K562 (cell line): ENCODE data around the gene RNF4. TPM values are rescaled to one million over a fixed set of nuclear protein-coding genes. Genes with fewer than 3 reads are reported as not detected.

Experiments
- ATAC-seq: fragments of 200-7000 bp; cut with Tn5 transposase; 3 replicates; pipeline ENCODE4 v1.9.1; 2020; ENCODE audit warnings: moderate library complexity
- BruUV-seq: library from RNA; stranded (reverse); fragments of 400-500 nt; replicated peaks from 2 replicates; lab custom pipeline; 2021; lab: Mats Ljungman, UMichigan
- CTCF ChIA-PET: fragments of 300-600 bp; formaldehyde crosslinking; extraction: SDS; loops from one replicate; lab custom pipeline; 2021; ENCODE audit warnings: low intra/inter-chr PET ratio; lab: Yijun Ruan, JAX
- POLR2A ChIA-PET: fragments of 300-600, 350-650 bp; sonication (Branson Sonifier 250); formaldehyde crosslinking; extraction: SDS; loops from one replicate; lab custom pipeline; 2021; ENCODE audit warnings: antibody characterized with exemption, inconsistent platforms; lab: Yijun Ruan, JAX
- DNase-seq, 4 experiments: peaks; one replicate each; pipeline versions ENCODE4 v3.0.0 to v3.0.0-alpha.2; 2011 to 2018; ENCODE audit warnings: low spot score in 3 of 4, mixed read lengths in 3 of 4; ENCODE audit errors: extremely low read depth in 1 of 4
- FAIRE-seq: peaks from 2 replicates; lab custom pipeline; 2011; peaks lifted over from hg19 to GRCh38; lab: Jason Lieb, UNC
- H2AFZ ChIP-seq: 2 replicates; pipeline ENCODE4 v1.6.0; 2011; ENCODE audit warnings: low read depth, low read length, control low read depth, inconsistent platforms
- H3K27ac ChIP-seq: fragments of 200-600 bp; 3 replicates; pipeline ENCODE4 v1.8.0; 2011; ENCODE audit warnings: low read depth, mild to moderate bottlenecking, control low read depth, inconsistent platforms, low read length, moderate library complexity, mixed read lengths; ENCODE audit errors: extremely low read depth
- H3K27me3 ChIP-seq, 2 experiments: fragments of 300-600 bp in 1 of 2; 2 replicates in 1 of 2; 3 replicates in 1 of 2; pipeline versions ENCODE4 v1.6.0 to v1.8.0; 2011; ENCODE audit warnings: inconsistent platforms in 2 of 2, low read length in 2 of 2, mild to moderate bottlenecking in 1 of 2, mixed read lengths in 1 of 2, moderate library complexity in 1 of 2; ENCODE audit not compliant: control insufficient read depth in 2 of 2, insufficient read depth in 2 of 2
- H3K36me3 ChIP-seq: fragments of 300-600 bp; 3 replicates; pipeline ENCODE4 v1.8.0; 2011; ENCODE audit warnings: mild to moderate bottlenecking, low read length, inconsistent platforms; ENCODE audit not compliant: control insufficient read depth, insufficient read depth
- H3K4me1 ChIP-seq, 2 experiments: fragments of 200-600 bp in 1 of 2; replicated peaks in 1 of 2; 2 replicates in 1 of 2; 3 replicates in 1 of 2; pipeline versions ENCODE4 v1.5.1 to v1.8.0; 2011; ENCODE audit warnings: inconsistent platforms in 2 of 2, low read length in 2 of 2, mild to moderate bottlenecking in 1 of 2, mixed read lengths in 1 of 2, moderate library complexity in 1 of 2; ENCODE audit not compliant: control insufficient read depth in 2 of 2, insufficient read depth in 2 of 2
- H3K4me2 ChIP-seq: 2 replicates; pipeline ENCODE4 v1.6.1; 2011; ENCODE audit warnings: low read length, control low read depth, inconsistent platforms, mixed read lengths; ENCODE audit not compliant: insufficient read depth
- H3K4me3 ChIP-seq: fragments of 200-600 bp; sonication (generic), shearing (Covaris generic); 2 replicates; pipeline ENCODE4 v1.5.1; 2016; ENCODE audit warnings: control low read depth, inconsistent platforms
- H3K79me2 ChIP-seq: fragments of 200-600 bp; 3 replicates; pipeline ENCODE4 v1.8.0; 2011; ENCODE audit warnings: low read length, inconsistent platforms; ENCODE audit not compliant: control insufficient read depth, insufficient read depth
- H3K9ac ChIP-seq, 2 experiments: 2 replicates each; pipeline versions ENCODE4 v1.6.0 to v1.6.1; 2011; ENCODE audit warnings: low read depth in 2 of 2, low read length in 2 of 2, control low read depth in 1 of 2, inconsistent platforms in 1 of 2, mild to moderate bottlenecking in 1 of 2, mixed read lengths in 1 of 2; ENCODE audit not compliant: insufficient read depth in 1 of 2
- H3K9me1 ChIP-seq: one replicate; pipeline ENCODE4 v1.6.0; 2011; ENCODE audit warnings: inconsistent platforms, mild to moderate bottlenecking, low read length, moderate library complexity; ENCODE audit not compliant: control insufficient read depth, insufficient read depth
- H3K9me3 ChIP-seq: replicated peaks from 2 replicates; pipeline ENCODE4 v1.5.1; 2011; ENCODE audit warnings: low read depth, low read length, inconsistent platforms; ENCODE audit not compliant: control insufficient read depth, insufficient read depth
- H4K20me1 ChIP-seq: replicated peaks from 2 replicates; pipeline ENCODE4 v1.6.1; 2011; ENCODE audit warnings: low read length, inconsistent platforms, mixed read lengths; ENCODE audit not compliant: control insufficient read depth, insufficient read depth
- GABPB2 ChIP-seq: fragments of 250-450 bp; sonication (Bioruptor Pico); conservative IDR thresholded peaks from 2 replicates; pipeline ENCODE4 v1.5.1; 2021; ENCODE audit warnings: mild to moderate bottlenecking
- GMEB1 ChIP-seq: fragments of 250-450 bp; sonication (Bioruptor Pico); IDR thresholded peaks from 2 replicates; pipeline ENCODE4 v1.4.0; 2020; ENCODE audit warnings: mild to moderate bottlenecking
- HNRNPL ChIP-seq: fragments of 200-400 bp; formaldehyde crosslinking; IDR thresholded peaks from 2 replicates; pipeline ENCODE4 v1.6.1; 2017; ENCODE audit warnings: low read depth, mild to moderate bottlenecking, low read length
- KDM2B ChIP-seq: fragments of 250-450 bp; sonication (Bioruptor Pico); IDR thresholded peaks from 2 replicates; pipeline ENCODE4 v1.8.0; 2021; ENCODE audit warnings: mild to moderate bottlenecking, moderate library complexity
- MBD2 ChIP-seq: sonication (generic); IDR thresholded peaks from 2 replicates; pipeline ENCODE4 v1.6.1; 2016; ENCODE audit warnings: low read depth, borderline replicate concordance
- SRSF1 ChIP-seq: fragments of 200-400 bp; formaldehyde crosslinking; IDR thresholded peaks from 2 replicates; pipeline ENCODE4 v1.6.1; 2017; ENCODE audit warnings: mild to moderate bottlenecking, low read depth, low read length, moderate library complexity
- SRSF7 ChIP-seq: fragments of 200-400 bp; formaldehyde crosslinking; optimal IDR thresholded peaks from 2 replicates; pipeline ENCODE3; 2017; ENCODE audit warnings: mild to moderate bottlenecking, low read depth, low read length
- TAL1 ChIP-seq: fragments of 450-650 bp; IDR thresholded peaks from 2 replicates; pipeline ENCODE4 v1.6.1; 2016; ENCODE audit warnings: mild to moderate bottlenecking
- USF2 ChIP-seq: sonication (generic); formaldehyde crosslinking; IDR thresholded peaks from 2 replicates; pipeline ENCODE4 v1.5.0; 2020; ENCODE audit warnings: missing genetic modification reagents
- ZNF143 ChIP-seq: sonication (generic); formaldehyde crosslinking; IDR thresholded peaks from 2 replicates; pipeline ENCODE4 v1.9.0; 2022; ENCODE audit warnings: mild to moderate bottlenecking, missing genetic modification reagents
- ZNF212 ChIP-seq: fragments of 450-650 bp; formaldehyde crosslinking; IDR thresholded peaks from 2 replicates; pipeline ENCODE4 v1.4.0; 2020; ENCODE audit warnings: mild to moderate bottlenecking
- ZNF277 ChIP-seq: fragments of 250-450 bp; sonication (Bioruptor Pico); IDR thresholded peaks from 2 replicates; pipeline ENCODE4 v1.8.0; 2022; ENCODE audit warnings: inconsistent platforms, mild to moderate bottlenecking, moderate library complexity, borderline replicate concordance
- ZNF384 ChIP-seq: IDR thresholded peaks from 2 replicates; pipeline ENCODE4 v1.6.1; 2012; ENCODE audit warnings: low read depth, low read length, improper control_type of control experiment
- ZNF740 ChIP-seq, 3 experiments: fragments of 200-800 bp in 1 of 3; sonication (Bioruptor generic) in 1 of 3; sonication (generic) in 1 of 3; formaldehyde crosslinking in 1 of 3; IDR thresholded peaks; 2 replicates each; pipeline versions ENCODE4 v1.6.1 to v1.8.0; 2016 to 2022; ENCODE audit warnings: mild to moderate bottlenecking in 2 of 3, missing compliant biosample characterization in 2 of 3, missing genetic modification characterization in 2 of 3, missing genetic modification reagents in 1 of 3
- WGBS: fragments of 100-300 bp; shearing (Covaris generic); methylation state at CpG from one replicate; pipeline ENCODE4 v1.1.6; 2016; ENCODE audit warnings: low coverage, mixed read lengths; ENCODE audit not compliant: insufficient coverage; ENCODE audit errors: missing lambda C conversion rate; 5-methylcytosine and 5-hydroxymethylcytosine counted together
- in situ Hi-C: fragments of 300-500 bp; cut with MboI; formaldehyde crosslinking; loops from 4 replicates; pipeline ENCODE4 v1.15.0; 2018; ENCODE audit warnings: inconsistent platforms, mixed read lengths
- intact Hi-C: fragments of 100-400 bp; cut with micrococcal nuclease; formaldehyde crosslinking; loops from 2 replicates; pipeline ENCODE4 v1.14.2; 2022
- polyA plus RNA-seq, 8 experiments: library from polyadenylated mRNA; depleted of rRNA in 4 of 8; stranded (reverse) in 5 of 8; unstranded in 3 of 8; fragments of >200 nt; fragmentation: Nextera tagmentation in 2 of 8; fragmentation: Illumina TruSeq in 1 of 8; extraction: Ambion mirVana in 2 of 8; extraction: Trizol in 1 of 8; gene quantifications; 2 replicates each; pipeline versions ENCODE4 v1.2.1 to v1.2.3, GENCODE V29; 2011 to 2014; ENCODE audit warnings: inconsistent platforms in 1 of 8, missing spikeins in 1 of 8
- total RNA-seq, 7 experiments: library from RNA; depleted of rRNA in 6 of 7; stranded (reverse); fragments of >200 nt in 6 of 7; fragmentation: Illumina TruSeq in 2 of 7; extraction: Trizol in 2 of 7; gene quantifications; 2 replicates each; pipeline versions ENCODE4 v1.2.1 to v1.2.3, GENCODE V29; 2011 to 2021; ENCODE audit warnings: low replicate concordance in 1 of 7

The RNF4 gene
- total and polyA plus RNA-seq, 9 of the 15 experiments (the other 6 are each of a cell fraction or from before 2014, with no cell fraction given), result 19.2 to 59.3 (median 44.8) TPM

GRCh38 chr4:2443061-2443730 is 25.7 kb upstream of the RNF4 start (continued):
- TF ChIP-seq GMEB1 (no peak), ZNF277 (CRISPR knock-in tag) (no peak), KDM2B (CRISPR knock-in tag) (no peak), SRSF1 (no peak)

- no peak for FAIRE-seq
- intact Hi-C loops, result no loop called here
- no TSS peak for BruUV-seq
These were observed 24.8 kb upstream of the RNF4 start for GRCh38 chr4:2443956-2444740.

More at GRCh38 chr4:2443956-2444740, 24.8 kb upstream of the RNF4 start:
- ATAC-seq (no peak), DNase-seq (no peak)
- no peaks in the 10 kb centered on the region for H3K79me2 ChIP-seq
- in situ Hi-C loops, result loop anchor here (10.0 kb wide), 1 partner anchor 219 kb away; no protein-coding TSS in a partner anchor
- TF ChIP-seq MBD2 (no peak), GABPB2 (no peak), ZNF212 (CRISPR knock-in tag) (no peak), USF2 (CRISPR knock-in tag) (no peak), ZNF384 (no peak), ZNF143 (CRISPR knock-in tag) (no peak), ZNF740 (CRISPR knock-in tag; IDR thresholded peaks at IDR 0.05) (no peak), ZNF740 (tag; IDR thresholded peaks at IDR 0.05) (no peak), HNRNPL (no peak), TAL1 (no peak), SRSF7 (no peak)
- H3K36me3 ChIP-seq, result no peaks in the 10 kb centered on the region
- 60% methylated on average over 5 of the region's 7 CpGs for WGBS
- no peaks in the 10 kb centered on the region for H3K9me1 ChIP-seq
- no peak overlapping the region for H2AFZ ChIP-seq
- H3K9me3 ChIP-seq, result no peaks in the 10 kb centered on the region
- no peak overlapping the region for H3K4me3 ChIP-seq
- CTCF ChIA-PET, result no interaction called here
- peaks cover 9 to 14% of the 10 kb centered on the region in 2 experiments; a peak in 4 of 5 replicates for H3K27me3 ChIP-seq
- H3K4me2 ChIP-seq, result no peak overlapping the region
- H4K20me1 ChIP-seq, result 0 out of 2 replicates have a peak, but pooled peaks cover 4% of the 10 kb centered on the region
- POLR2A ChIA-PET, result interaction anchor here (0.6 to 1.0 kb wide), 3 partner anchors 15 to 263 kb away, joined by 3 to 4 read pairs (median 3); no protein-coding TSS in a partner anchor
- peaks cover 4 to 32% of the 10 kb centered on the region in 2 experiments; a peak in 4 of 5 replicates for H3K4me1 ChIP-seq
- no peak overlapping the region for H3K27ac ChIP-seq
- peak overlapping the region in 1 of 2 experiments; percentile 69; a peak in 1 of 4 replicates for H3K9ac ChIP-seq
